GM21717 (cell line): ENCODE measurements around the gene SIGLEC14.

Source experiments
- ATAC-seq: cut with Tn5 transposase; IDR thresholded peaks from one replicate; pipeline ENCODE4 v1.9.1; 2021; ENCODE audit warnings: mild to moderate bottlenecking, moderate library complexity; ENCODE audit not compliant: unreplicated experiment

The SIGLEC14 gene

DNA sequence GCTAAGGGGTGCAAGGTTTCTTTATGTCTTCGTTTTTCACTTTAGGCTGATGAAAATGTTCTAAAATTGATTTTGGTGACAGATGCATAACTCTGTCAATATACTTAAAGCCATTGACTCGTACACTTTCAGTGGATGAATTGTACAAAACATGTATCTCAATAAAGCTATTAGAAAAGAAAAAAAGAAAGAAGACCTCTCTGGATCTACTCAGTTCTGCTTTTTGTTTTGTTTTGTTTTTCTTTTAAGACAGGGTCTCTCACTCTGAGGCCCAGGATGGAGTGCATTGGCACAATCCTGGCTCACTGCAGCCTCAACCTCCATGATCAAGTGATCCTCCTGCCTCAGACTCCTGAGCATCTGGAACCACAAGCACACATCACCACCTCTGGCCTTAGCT is 19.9 kb downstream of the SIGLEC14 start:
- ATAC-seq: no peak

DNA sequence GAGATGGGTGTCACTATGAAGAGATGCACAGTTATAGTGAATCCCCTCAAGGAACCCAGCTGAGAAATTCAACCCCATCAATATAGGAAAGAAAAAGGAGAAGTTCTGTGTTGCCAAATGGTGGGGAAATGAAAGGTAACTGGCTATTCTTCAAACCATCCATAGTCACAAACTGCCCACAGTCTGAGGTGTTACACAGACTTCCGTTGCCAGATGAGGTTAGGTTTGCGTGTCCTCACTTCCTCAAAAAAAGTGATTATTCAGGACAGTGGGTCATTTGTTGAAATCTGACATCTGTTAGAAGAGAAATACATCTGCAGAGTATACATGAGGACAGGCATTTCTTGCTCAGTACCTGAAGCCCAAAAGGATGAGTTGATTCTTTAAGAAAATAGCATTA is 25.4 kb downstream of the SIGLEC14 start:
- ATAC-seq: no peak

DNA sequence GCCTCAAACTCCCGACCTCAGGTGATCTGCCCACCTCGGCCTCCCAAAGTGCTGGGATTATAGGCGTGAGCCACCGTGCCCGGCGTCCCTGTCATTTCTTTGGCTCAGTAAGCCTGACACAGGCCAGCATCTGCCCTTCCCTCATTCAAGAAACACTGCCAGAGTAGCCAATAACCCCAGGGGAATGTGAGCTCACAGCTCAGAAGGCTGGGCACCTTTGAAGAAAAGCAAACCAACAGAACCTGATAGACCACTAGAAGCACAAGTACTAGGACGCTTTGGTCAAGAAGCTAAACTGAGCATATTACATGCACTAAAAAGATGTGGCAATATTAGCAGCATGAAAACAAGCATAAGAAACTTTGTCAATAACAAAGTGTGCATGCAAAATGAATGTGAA is 30.6 kb downstream of the SIGLEC14 start:
- ATAC-seq: no peak

DNA sequence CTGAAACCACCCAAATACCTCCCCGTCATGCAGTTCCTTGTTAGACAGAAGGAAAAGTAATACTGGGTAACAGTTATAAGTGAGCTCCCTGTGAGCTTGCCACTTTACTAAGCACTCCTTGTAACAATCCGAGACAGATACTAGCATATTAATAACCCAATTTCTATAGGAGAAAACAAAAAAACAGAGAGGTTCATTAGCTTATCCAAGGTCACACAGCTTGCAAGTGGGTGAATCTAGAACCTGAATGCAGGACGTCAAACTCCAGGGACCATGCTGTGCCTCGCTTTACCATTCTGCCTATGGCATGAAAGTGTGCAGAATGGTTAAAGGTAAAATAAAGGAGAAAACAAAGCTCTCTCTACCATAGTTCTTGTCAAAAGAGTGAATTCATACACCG is 31.8 kb downstream of the SIGLEC14 start:
- ATAC-seq: no peak

DNA sequence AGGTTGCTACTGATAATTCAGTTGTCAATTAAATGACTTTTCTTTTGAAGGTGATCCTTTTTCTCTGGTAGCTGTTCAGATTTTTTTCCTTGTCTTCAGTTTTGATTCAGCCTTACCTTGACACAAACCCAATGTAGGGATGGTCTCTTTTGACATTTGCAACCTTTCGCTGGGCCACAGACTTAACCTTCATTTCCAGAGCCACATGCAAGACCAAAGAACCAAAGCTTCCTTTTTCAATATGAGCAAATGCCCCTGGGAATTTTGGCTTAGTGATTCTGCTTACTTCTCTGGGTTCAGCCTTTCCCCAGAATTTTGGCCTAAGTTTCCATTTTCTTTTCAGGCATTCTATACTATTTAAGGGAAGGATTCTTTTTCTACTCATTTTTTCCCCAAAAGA is 36.0 kb downstream of the SIGLEC14 start:
- ATAC-seq: no peak

DNA sequence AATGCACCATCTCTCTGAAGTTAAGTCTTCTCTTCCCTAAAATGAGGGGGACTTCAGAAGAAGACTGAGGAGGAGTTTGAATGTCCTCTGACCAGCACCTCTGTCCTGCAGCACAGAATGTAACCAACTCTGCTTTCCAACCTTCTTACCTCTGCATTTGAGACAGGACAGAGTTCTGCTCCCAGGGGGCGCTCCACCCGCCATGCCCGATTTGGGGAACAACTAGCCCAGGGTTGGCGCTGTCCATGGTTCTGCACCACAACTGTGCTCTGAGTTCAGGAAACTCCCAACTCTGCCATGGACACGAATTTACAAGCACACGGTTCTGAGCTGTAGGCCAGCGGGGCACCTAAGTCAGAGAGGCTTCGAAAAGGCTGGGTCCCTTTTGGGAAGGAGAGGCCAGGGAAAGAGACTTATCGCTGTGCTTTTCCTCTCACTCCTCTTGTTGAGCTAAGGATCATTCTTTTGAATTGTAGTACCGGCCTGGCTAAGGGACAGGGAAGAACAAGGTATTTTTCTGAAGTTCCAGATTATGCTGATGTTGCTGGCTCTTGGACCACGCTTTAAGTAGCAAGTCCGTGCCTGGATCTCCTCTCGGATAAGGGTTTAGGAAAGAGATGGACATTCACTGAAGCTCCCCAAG is 38.6 kb downstream of the SIGLEC14 start:
- no peak for ATAC-seq

DNA sequence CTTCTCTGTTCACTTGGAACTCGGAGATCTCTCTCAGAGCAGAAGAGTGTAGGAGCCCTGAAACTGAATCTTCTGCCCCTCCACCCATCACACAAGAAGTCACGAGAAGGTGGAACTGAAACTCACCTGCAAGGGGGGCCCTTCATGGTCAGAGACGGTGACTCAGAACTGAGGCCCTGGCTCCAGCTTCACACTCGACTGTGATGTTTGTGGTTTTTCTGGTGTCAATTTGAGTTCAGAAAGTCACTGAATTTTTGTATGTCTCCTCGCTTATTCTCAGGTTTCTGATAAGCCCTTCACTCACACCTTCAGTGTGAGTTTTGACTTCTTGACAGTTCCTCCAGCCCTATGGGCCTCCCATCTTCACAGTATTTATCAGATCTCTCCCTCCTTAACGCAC is 39.5 kb downstream of the SIGLEC14 start:
- ATAC-seq: peak; percentile 77

DNA sequence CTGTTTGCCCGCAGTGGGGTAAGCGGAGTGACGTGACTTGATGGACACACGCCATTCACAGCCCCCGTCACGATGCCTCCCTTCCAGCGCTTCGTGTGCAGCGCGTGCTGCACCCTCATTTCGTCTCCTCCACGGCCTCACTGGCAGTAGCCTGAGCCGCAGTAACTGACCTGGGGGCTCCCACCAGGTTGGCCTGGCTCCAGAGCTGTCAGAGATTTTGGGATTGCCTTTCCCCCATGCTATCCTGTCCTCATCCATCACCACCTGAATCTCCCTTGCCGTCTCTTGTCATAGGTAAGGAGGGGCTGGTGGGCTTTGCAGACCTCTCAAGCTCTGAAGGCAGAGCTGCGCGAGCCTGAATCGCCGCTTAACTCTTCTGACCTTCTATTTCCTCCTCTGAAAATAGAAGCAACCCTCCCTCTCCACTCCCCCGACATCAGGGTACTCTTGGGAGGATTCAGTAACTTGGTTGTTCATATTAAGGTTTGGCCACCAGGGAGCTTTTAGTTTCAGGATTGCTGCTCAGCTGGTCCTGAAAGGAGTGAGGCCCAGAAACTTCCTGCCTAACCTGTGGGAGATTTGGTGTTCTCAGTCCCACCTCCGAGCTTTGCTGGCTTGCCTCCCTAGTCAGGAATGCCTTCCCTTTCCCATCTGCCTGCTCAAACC is 44.3 kb downstream of the SIGLEC14 start:
- ATAC-seq: no peak

DNA sequence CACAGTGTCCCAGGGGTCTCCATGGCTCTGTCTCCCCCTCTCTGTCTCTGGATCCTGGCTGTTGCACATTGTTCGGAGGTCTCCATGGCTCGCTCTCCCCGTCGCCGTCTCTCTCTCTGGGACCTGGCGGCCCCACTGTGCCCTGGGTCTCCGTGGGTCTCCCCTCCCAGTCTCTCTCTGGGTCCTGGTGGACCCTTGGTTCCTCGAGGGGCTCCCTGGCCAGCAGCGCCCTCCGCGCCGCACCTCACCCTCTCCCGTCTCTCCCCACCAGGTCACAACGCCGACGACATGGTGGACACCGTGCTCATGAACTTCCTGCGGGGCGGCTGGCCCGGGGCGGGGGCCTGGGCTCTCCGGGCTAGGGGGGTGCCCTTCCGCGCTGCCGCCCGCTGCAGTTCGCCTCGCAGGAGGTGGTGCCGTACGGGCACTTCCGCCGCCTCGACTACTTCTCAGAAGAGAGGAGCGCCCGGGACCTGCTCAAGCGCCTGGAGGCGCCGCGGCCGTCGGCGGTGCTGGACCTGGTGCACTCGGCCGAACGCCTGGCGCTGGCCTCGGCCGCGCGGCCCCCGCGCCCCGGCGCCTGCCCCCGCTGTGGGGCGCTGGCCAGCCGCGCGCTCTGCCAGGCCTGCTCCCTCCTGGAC is 45.6 kb downstream of the SIGLEC14 start:
- no peak for ATAC-seq

DNA sequence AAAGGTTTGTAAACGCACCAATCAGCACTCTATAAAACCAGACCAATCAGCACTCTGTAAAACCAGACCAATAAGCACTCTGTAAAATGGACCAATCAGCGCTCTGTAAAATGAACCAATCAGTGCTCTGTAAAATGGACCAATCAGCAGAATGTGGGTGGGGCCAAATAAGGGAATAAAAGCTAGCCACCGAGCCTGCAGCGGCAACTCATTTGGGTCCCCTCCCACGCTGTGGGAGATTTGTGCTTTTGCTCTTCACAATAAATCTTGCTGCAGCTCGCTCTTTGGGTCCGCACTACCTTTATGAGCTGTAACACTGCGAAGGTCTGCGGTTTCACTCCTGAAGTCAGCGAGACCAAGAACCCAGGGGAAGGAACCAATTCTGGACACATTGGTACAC is 47.5 kb downstream of the SIGLEC14 start:
- ATAC-seq: no peak

DNA sequence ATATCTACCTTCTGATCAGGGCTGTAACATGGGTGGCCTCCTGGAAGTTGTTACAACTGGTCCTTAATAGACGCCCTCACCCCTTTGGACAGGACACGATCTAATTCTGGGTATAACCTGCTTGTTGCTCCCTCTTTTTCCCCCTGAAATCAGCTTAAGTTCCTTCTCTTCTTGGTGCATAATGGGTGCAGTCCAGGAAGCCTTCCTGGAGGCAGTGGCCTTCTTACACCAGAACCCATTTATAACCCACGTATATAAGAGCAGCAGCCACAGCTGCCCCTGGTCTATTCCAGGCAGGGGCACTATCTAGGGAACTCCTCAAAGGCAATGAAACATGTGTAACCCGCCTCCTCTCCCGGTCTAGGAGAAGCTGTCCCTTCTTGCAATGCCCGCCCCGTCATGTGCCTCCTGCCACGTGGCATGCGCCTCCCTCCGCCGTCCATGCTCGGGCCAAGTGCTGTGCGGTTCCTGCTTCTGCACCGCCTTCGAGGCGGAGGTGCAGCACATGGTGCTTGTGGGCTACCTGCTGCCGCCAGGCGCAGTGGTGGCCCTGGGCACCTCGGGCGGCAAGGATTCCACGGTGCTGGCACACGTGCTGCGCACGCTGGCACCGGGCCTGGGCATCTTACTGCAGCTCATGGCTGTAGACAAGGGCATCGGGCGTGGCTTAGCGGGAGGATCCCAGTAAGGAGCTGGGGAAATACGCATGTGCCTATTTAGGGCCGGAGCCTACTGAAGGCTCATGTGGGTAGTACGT is 48.3 kb downstream of the SIGLEC14 start:
- no peak for ATAC-seq

DNA sequence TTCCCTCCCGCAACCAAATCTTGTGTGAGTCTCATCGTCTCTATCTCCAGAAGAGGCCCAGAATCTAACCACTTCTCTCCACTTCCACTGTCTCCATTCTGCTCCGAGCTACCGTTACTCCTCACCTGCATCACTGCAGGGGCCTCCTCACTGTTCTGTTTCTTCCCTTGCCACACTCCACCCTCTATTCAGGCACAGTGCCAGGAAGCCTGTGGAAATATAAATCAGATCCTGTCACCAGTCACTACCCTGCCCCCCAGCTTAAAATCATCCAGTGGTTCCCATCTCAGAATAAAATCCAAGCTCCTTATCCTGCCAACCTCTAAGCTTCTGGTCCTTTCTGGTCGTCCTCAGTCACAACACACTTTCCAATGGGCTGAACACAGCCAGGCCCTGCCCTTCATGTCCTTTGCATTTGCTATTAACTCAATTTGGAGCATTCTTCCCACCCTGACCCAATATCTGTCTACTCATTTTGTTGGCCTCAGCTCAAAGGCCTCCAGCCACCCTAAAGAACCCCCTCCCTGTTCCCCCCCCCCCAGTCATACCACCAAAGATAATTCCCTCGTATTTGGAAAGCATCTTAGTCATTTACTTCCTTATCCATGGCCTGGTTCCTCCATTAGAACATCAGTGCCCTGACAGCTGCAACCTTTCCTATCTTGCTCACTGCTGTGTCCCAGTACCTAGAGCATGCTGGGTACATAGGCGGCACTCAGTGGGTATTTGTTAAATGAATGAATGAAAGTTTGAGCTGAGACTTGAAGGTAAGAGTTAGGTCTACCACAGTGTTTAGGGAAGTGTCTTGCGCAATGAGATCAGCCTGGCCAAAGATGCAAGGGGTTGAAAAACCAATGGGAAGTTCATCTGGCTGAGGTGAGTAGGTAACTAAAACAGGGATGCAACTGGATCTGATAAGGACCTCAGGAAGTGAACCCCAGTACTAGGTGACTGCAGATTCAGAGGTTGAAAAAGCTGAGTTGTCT is 51.1 kb downstream of the SIGLEC14 start:
- no peak for ATAC-seq

DNA sequence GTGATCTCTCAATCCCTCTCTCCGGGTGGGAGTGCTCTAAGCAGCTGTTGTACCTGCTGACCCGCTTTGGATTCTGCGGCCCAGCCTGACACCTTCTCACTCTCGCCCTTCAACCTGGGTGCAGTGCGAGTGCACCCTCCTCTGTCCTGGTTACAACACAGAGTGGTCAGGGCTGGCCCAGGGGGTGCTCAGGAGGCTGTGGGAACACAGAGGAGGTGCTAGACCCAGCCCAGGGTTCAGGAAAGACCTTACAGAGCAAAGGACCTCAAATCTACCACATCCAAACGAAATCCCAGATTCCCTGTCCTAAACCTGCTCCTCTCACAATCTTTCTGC is 51.9 kb downstream of the SIGLEC14 start:
- no peak for ATAC-seq

DNA sequence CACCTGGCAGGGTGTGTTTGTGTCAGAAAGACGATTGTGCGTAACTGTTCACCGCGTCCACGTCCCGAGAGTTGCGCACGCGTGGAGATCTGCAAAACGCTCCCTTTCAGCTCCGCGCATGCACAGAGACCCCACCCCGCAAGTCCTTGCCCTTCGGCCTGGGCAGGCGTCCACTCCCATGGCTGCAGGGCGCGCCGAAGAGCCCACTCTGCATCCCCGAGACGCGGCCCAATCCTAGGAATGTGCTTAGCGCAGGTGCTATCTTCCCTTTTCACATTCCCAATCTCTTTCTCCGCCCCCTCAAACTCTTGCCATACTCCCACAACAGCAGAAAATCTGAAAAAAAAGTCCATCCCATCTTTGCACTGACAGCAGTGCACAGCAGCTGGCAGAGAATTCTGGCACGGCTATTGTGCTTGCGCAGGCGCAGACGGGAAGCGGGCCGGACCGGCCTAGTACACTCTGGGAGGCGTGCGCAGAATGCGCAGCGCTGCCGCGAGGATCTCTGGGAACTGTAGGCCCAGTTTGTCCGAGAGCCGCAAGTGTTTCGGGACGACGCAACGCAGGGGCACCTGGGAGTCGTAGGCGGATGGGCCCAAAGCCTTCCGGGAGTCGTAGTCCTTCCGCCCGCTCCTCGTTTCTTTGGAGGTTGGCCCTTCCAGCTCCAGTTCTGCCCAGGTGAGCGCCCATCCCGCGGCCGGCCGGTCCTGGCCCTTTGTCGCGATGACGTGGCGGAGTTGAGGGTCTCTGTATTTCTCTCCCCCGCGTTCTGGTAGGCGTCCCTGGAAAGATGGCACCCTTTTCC is 52.5 kb downstream of the SIGLEC14 start:
- ATAC-seq: peak; percentile 88

DNA sequence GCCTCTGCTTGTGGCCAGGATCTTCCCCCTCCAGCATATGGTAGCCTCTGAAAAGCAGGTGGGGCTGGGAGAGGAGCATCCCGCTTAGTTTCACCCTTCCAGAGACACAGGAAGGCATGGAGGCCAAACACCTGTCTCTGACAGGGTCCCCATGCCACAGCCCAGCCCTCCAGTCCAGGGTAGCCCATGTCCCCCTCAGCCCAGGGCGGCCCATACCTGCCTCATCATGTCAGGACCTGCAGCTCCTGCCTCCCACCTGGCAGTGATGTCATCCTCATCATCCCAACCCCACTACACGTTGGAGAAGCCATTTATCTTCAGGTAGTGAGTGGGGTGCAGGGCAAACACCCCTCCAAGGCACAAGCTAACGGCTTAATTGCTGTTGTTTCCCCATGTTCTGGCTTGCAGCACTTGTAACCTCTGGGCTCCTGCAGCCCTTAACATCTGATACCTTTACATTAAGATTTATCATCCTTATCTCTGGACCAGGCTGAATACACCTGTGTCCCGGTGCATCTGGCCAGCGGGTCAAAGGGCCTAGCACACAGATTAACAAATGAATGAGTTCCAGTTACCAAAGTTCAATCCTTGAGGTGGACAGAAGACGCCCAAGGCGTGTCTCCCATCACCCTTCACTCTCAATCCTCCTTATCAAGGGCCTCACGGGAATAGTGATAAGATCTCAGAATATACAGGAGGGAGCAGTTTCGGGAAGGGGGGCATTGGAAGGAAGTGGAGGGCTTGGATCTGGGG is 53.3 kb downstream of the SIGLEC14 start:
- ATAC-seq: no peak
